DND-41 (cell line): ENCODE measurements around the gene MECP2.

ENCODE experiments used
- ATAC-seq: fragments of 200-7000 bp; cut with Tn5 transposase; 3 replicates; pipeline ENCODE4 v1.9.1; 2021; ENCODE audit warnings: low read depth; ENCODE audit not compliant: insufficient read depth
- DNase-seq: peaks from one replicate; pipeline ENCODE4 v3.0.0-alpha.2; 2020
- H2AFZ ChIP-seq: 2 replicates; pipeline ENCODE4 v1.6.0; 2012; ENCODE audit warnings: low read depth, low read length
- H3K27ac ChIP-seq: 2 replicates; pipeline ENCODE4 v1.5.1; 2012; ENCODE audit warnings: low read length, inconsistent platforms
- H3K27me3 ChIP-seq: fragments of 200-600 bp; sonication (generic); 2 replicates; pipeline ENCODE4 v1.6.0; 2012; ENCODE audit warnings: low read length, mild to moderate bottlenecking, inconsistent platforms; ENCODE audit not compliant: insufficient read depth, poor library complexity
- H3K36me3 ChIP-seq: 2 replicates; pipeline ENCODE4 v1.5.1; 2012; ENCODE audit warnings: low read length, inconsistent platforms; ENCODE audit not compliant: insufficient read depth
- H3K4me1 ChIP-seq: 2 replicates; pipeline ENCODE4 v1.5.1; 2012; ENCODE audit warnings: mild to moderate bottlenecking, low read length; ENCODE audit not compliant: insufficient read depth
- H3K4me2 ChIP-seq: 2 replicates; pipeline ENCODE4 v1.6.0; 2012; ENCODE audit warnings: mild to moderate bottlenecking, moderate library complexity, low read length, inconsistent platforms; ENCODE audit not compliant: insufficient read depth
- H3K4me3 ChIP-seq, 2 experiments: fragments of 200-600 bp in 1 of 2; shearing (Covaris generic) in 1 of 2; 2 replicates each; pipeline ENCODE4 v1.5.1; 2012 to 2016; ENCODE audit warnings: inconsistent platforms in 2 of 2, low read length in 2 of 2, mild to moderate bottlenecking in 2 of 2, low read depth in 1 of 2, moderate library complexity in 1 of 2
- H3K79me2 ChIP-seq: 2 replicates; pipeline ENCODE4 v1.6.0; 2012; ENCODE audit warnings: low read length, inconsistent platforms; ENCODE audit not compliant: insufficient read depth
- H3K9ac ChIP-seq: 2 replicates; pipeline ENCODE4 v1.6.0; 2012; ENCODE audit warnings: low read depth, mild to moderate bottlenecking, inconsistent platforms, low read length, moderate library complexity
- H3K9me3 ChIP-seq: 2 replicates; pipeline ENCODE4 v1.5.1; 2012; ENCODE audit warnings: low read length, moderate library complexity, mild to moderate bottlenecking, inconsistent platforms; ENCODE audit not compliant: insufficient read depth, severe bottlenecking
- H4K20me1 ChIP-seq: 2 replicates; pipeline ENCODE4 v1.6.0; 2012; ENCODE audit warnings: low read length; ENCODE audit not compliant: insufficient read depth
- CTCF ChIP-seq: IDR thresholded peaks from 2 replicates; pipeline ENCODE4 v1.5.1; 2012; ENCODE audit warnings: borderline replicate concordance, low read length, moderate library complexity, mild to moderate bottlenecking; ENCODE audit not compliant: poor library complexity, severe bottlenecking; ENCODE audit errors: extremely low read depth
- EZH2 ChIP-seq: IDR thresholded peaks from 3 replicates; pipeline ENCODE4 v1.6.1; 2012; ENCODE audit warnings: borderline replicate concordance, low read depth, mild to moderate bottlenecking, moderate library complexity, low read length, inconsistent platforms; ENCODE audit not compliant: severe bottlenecking

Gene MECP2

GRCh38 chrX:154025230-154025629 is 72.3 kb downstream of the MECP2 start:
- no peaks in the 10 kb centered on the region for H3K27me3 ChIP-seq
- H3K9me3 ChIP-seq, result no peaks in the 10 kb centered on the region
- TF ChIP-seq EZH2 (no peak), CTCF (no peak)
- H4K20me1 ChIP-seq, result no peaks in the 10 kb centered on the region
- no peak overlapping the region for H3K27ac ChIP-seq
- peaks cover 11% of the 10 kb centered on the region for H3K4me1 ChIP-seq
- H3K79me2 ChIP-seq, result peaks cover 12% of the 10 kb centered on the region
- no peak for DNase-seq
- peaks cover 36% of the 10 kb centered on the region for H3K36me3 ChIP-seq
- no peak overlapping the region for H3K9ac ChIP-seq
- H3K4me2 ChIP-seq, result no peak overlapping the region
- no peak overlapping the region for H2AFZ ChIP-seq
- no peak for ATAC-seq
- no peak overlapping the region for H3K4me3 ChIP-seq

GRCh38 chrX:154024271-154024670 is 73.2 kb downstream of the MECP2 start:
- Histone ChIP-seq H3K27ac (no peak overlapping the region), H3K9ac (no peak overlapping the region), H2AFZ (no peak overlapping the region), H3K4me2 (no peak overlapping the region), H3K4me1 (peaks cover 11% of the 10 kb centered on the region), H3K9me3 (no peaks in the 10 kb centered on the region), H3K4me3 (no peak overlapping the region), H3K27me3 (no peaks in the 10 kb centered on the region), H3K79me2 (peaks cover 18% of the 10 kb centered on the region), H3K36me3 (peaks cover 28% of the 10 kb centered on the region), H4K20me1 (no peaks in the 10 kb centered on the region)
- TF ChIP-seq CTCF, result no peak
- no peak for TF ChIP-seq EZH2
- ATAC-seq (no peak), DNase-seq (no peak)

- Histone ChIP-seq H3K4me3 (no peak overlapping the region), H4K20me1 (no peaks in the 10 kb centered on the region), H3K36me3 (peaks cover 26% of the 10 kb centered on the region), H3K4me1 (peaks cover 15% of the 10 kb centered on the region), H3K79me2 (peaks cover 26% of the 10 kb centered on the region), H3K27ac (no peak overlapping the region), H3K9ac (no peak overlapping the region), H3K9me3 (no peaks in the 10 kb centered on the region), H3K27me3 (no peaks in the 10 kb centered on the region), H3K4me2 (no peak overlapping the region), H2AFZ (no peak overlapping the region)
- TF ChIP-seq EZH2 (no peak), CTCF (no peak)
- ATAC-seq (no peak), DNase-seq (no peak)
Measured at GRCh38 chrX:154023276-154024000, 74.1 kb downstream of the MECP2 start.

GRCh38 chrX:154022108-154022507 is 75.4 kb downstream of the MECP2 start:
- no peak overlapping the region for H3K4me2 ChIP-seq

More at GRCh38 chrX:154022108-154022507, 75.4 kb downstream of the MECP2 start:
- Histone ChIP-seq H3K9me3 (no peaks in the 10 kb centered on the region), H3K27ac (no peak overlapping the region), H3K79me2 (peaks cover 38% of the 10 kb centered on the region), H3K36me3 (peaks cover 27% of the 10 kb centered on the region), H4K20me1 (no peaks in the 10 kb centered on the region), H3K9ac (peak overlapping the region; percentile 17; the same call in 1 of the 2 replicates), H3K4me1 (peaks cover 26% of the 10 kb centered on the region), H3K27me3 (no peaks in the 10 kb centered on the region), H3K4me3 (no peak overlapping the region), H2AFZ (no peak overlapping the region)
- no peak for TF ChIP-seq EZH2
- TF ChIP-seq CTCF, result no peak
- no peak for ATAC-seq
- no peak for DNase-seq
